H9 (cell line): ENCODE results near the gene MAPK11. TPM values are rescaled to one million over a fixed set of nuclear protein-coding genes. Genes with fewer than 3 reads are reported as not detected.

Experiments used
- DNase-seq: peaks from one replicate; pipeline ENCODE4 v3.0.0-alpha.2; 2017
- H2AFZ ChIP-seq: one replicate; pipeline ENCODE4 v1.6.1; 2013; ENCODE audit warnings: mild to moderate bottlenecking, low read length, control low read depth, moderate library complexity
- H2AK5ac ChIP-seq: 2 replicates; pipeline ENCODE4 v1.6.1; 2013; ENCODE audit warnings: low read length, control low read depth, mixed read lengths; ENCODE audit not compliant: insufficient read length
- H2BK120ac ChIP-seq: one replicate; pipeline ENCODE4 v1.6.1; 2013; ENCODE audit warnings: low read depth, mild to moderate bottlenecking, low read length, control low read depth, inconsistent platforms; ENCODE audit not compliant: poor library complexity, severe bottlenecking
- H2BK12ac ChIP-seq: 2 replicates; pipeline ENCODE4 v1.6.1; 2013; ENCODE audit warnings: low read length, control low read depth, mixed read lengths, low read depth; ENCODE audit not compliant: insufficient read length
- H2BK15ac ChIP-seq: 2 replicates; pipeline ENCODE4 v1.6.1; 2013; ENCODE audit warnings: low read depth, low read length, control low read depth
- H2BK20ac ChIP-seq: one replicate; pipeline ENCODE4 v1.6.1; 2013; ENCODE audit warnings: low read depth, mild to moderate bottlenecking, low read length, control low read depth, inconsistent platforms; ENCODE audit not compliant: poor library complexity, severe bottlenecking
- H2BK5ac ChIP-seq: 2 replicates; pipeline ENCODE4 v1.6.1; 2013; ENCODE audit warnings: low read length, control low read depth, mixed read lengths; ENCODE audit not compliant: insufficient read length
- H3K14ac ChIP-seq: 2 replicates; pipeline ENCODE4 v1.6.1; 2013; ENCODE audit warnings: low read length, control low read depth; ENCODE audit not compliant: insufficient read depth
- H3K18ac ChIP-seq: 2 replicates; pipeline ENCODE4 v1.6.1; 2013; ENCODE audit warnings: low read depth, mild to moderate bottlenecking, mixed read lengths, low read length, control low read depth; ENCODE audit not compliant: insufficient read length
- H3K23ac ChIP-seq: 2 replicates; pipeline ENCODE4 v1.6.1; 2013; ENCODE audit warnings: low read length, control low read depth, mixed read lengths, low read depth; ENCODE audit not compliant: insufficient read length
- H3K23me2 ChIP-seq: 2 replicates; pipeline ENCODE4 v1.6.1; 2013; ENCODE audit warnings: low read depth, mild to moderate bottlenecking, mixed read lengths, low read length, control low read depth; ENCODE audit not compliant: insufficient read length, poor library complexity, severe bottlenecking
- H3K27ac ChIP-seq: 2 replicates; pipeline ENCODE4 v1.5.1; 2013; ENCODE audit warnings: low read length, control low read depth, mixed read lengths, low read depth; ENCODE audit not compliant: insufficient read length
- H3K27me3 ChIP-seq: 2 replicates; pipeline ENCODE4 v1.6.1; 2013; ENCODE audit warnings: low read length, control low read depth, inconsistent platforms; ENCODE audit not compliant: insufficient read depth
- H3K4ac ChIP-seq: 2 replicates; pipeline ENCODE4 v1.6.1; 2013; ENCODE audit warnings: low read depth, mild to moderate bottlenecking, control low read depth, inconsistent platforms, low read length, moderate library complexity
- H3K4me1 ChIP-seq: 2 replicates; pipeline ENCODE4 v1.6.1; 2013; ENCODE audit warnings: low read length, control low read depth, inconsistent platforms; ENCODE audit not compliant: insufficient read depth
- H3K4me2 ChIP-seq: 2 replicates; pipeline ENCODE4 v1.6.1; 2013; ENCODE audit warnings: low read length, control low read depth, mixed read lengths; ENCODE audit not compliant: insufficient read length, insufficient read depth
- H3K56ac ChIP-seq: 2 replicates; pipeline ENCODE4 v1.6.1; 2013; ENCODE audit warnings: low read depth, mild to moderate bottlenecking, mixed read lengths, low read length, control low read depth; ENCODE audit not compliant: insufficient read length
- H3K79me1 ChIP-seq: 2 replicates; pipeline ENCODE4 v1.6.1; 2013; ENCODE audit warnings: low read depth, mild to moderate bottlenecking, moderate library complexity, low read length, control low read depth, inconsistent platforms; ENCODE audit not compliant: insufficient read depth, poor library complexity, severe bottlenecking
- H3K79me2 ChIP-seq: 2 replicates; pipeline ENCODE4 v1.6.1; 2013; ENCODE audit warnings: low read length, control low read depth, inconsistent platforms; ENCODE audit not compliant: insufficient read depth
- H3K9ac ChIP-seq: 2 replicates; pipeline ENCODE4 v1.6.1; 2013; ENCODE audit warnings: low read length, control low read depth, mixed read lengths; ENCODE audit not compliant: insufficient read length; ENCODE audit errors: extremely low read depth
- H3K9me3 ChIP-seq: one replicate; pipeline ENCODE4 v1.6.1; 2013; ENCODE audit warnings: low read depth, low read length, inconsistent platforms; ENCODE audit not compliant: control insufficient read depth
- H3T11ph ChIP-seq: one replicate; pipeline ENCODE4 v1.6.1; 2013; ENCODE audit warnings: mild to moderate bottlenecking, low read length, control low read depth, inconsistent platforms
- H4K20me1 ChIP-seq: one replicate; pipeline ENCODE4 v1.6.1; 2013; ENCODE audit not compliant: control insufficient read depth, insufficient read length, insufficient read depth
- H4K5ac ChIP-seq: 2 replicates; pipeline ENCODE4 v1.6.1; 2013; ENCODE audit warnings: low read depth, mild to moderate bottlenecking, mixed read lengths, low read length, control low read depth; ENCODE audit not compliant: insufficient read length
- H4K8ac ChIP-seq: replicated peaks from 2 replicates; pipeline ENCODE4 v1.6.1; 2013; ENCODE audit warnings: low read length, control low read depth, mixed read lengths, low read depth; ENCODE audit not compliant: insufficient read length
- H4K91ac ChIP-seq: 2 replicates; pipeline ENCODE4 v1.6.1; 2013; ENCODE audit warnings: low read depth, mild to moderate bottlenecking, moderate library complexity, mixed read lengths, low read length, control low read depth; ENCODE audit not compliant: insufficient read length
- H3K27ac Mint-ChIP-seq, 3 experiments: 2 replicates in 2 of 3; 3 replicates in 1 of 3; pipeline ENCODE4 v1.8.0; 2020 to 2021; ENCODE audit warnings: mixed read lengths in 3 of 3, mild to moderate bottlenecking in 1 of 3, moderate library complexity in 1 of 3
- H3K27me3 Mint-ChIP-seq: 2 replicates; pipeline ENCODE4 v1.8.0; 2021; ENCODE audit warnings: low read depth, mild to moderate bottlenecking, moderate library complexity, mixed read lengths
- H3K36me3 Mint-ChIP-seq, 3 experiments: 2 replicates in 2 of 3; 3 replicates in 1 of 3; pipeline ENCODE4 v1.8.0; 2020 to 2021; ENCODE audit warnings: low read depth in 3 of 3, mixed read lengths in 3 of 3; ENCODE audit not compliant: insufficient read depth in 1 of 3
- H3K4me1 Mint-ChIP-seq, 2 experiments: 2 replicates each; pipeline ENCODE4 v1.8.0; 2020; ENCODE audit warnings: mixed read lengths in 2 of 2
- H3K4me3 Mint-ChIP-seq, 2 experiments: 2 replicates in 1 of 2; 3 replicates in 1 of 2; pipeline ENCODE4 v1.8.0; 2020 to 2021; ENCODE audit warnings: mild to moderate bottlenecking in 2 of 2, mixed read lengths in 2 of 2, moderate library complexity in 1 of 2
- H3K9me3 Mint-ChIP-seq, 2 experiments: 2 replicates in 1 of 2; 3 replicates in 1 of 2; pipeline ENCODE4 v1.8.0; 2020; ENCODE audit warnings: mild to moderate bottlenecking in 2 of 2, mixed read lengths in 2 of 2, moderate library complexity in 1 of 2
- CTCF ChIP-seq: fragments of 200-600 bp; sonication (generic); conservative IDR thresholded peaks from 3 replicates; pipeline ENCODE4 v1.8.0; 2021; ENCODE audit warnings: antibody characterized with exemption, mild to moderate bottlenecking
- WGBS: extraction: QIAGEN DNeasy Blood & Tissue Kit; methylation state at CpG from one replicate; pipeline ENCODE4 v1.1.7; 2013; ENCODE audit warnings: missing lambda C conversion rate, low lambda C conversion rate, mixed read lengths; ENCODE audit not compliant: insufficient read length; ENCODE audit errors: extremely low coverage; 5-methylcytosine and 5-hydroxymethylcytosine counted together
- total RNA-seq: library from RNA; stranded (reverse); gene quantifications from 2 replicates; pipeline ENCODE4 v1.2.1, GENCODE V29; 2021

Gene MAPK11
- total RNA-seq, 1 experiment from 2014 or later: 1.5 TPM

- no peak overlapping the region for H2BK15ac ChIP-seq
- H3K27me3 Mint-ChIP-seq: peaks cover 79% of the 10 kb centered on the region
- peaks cover 8 to 10% of the 10 kb centered on the region in 2 experiments for H3K4me1 Mint-ChIP-seq
- no peak overlapping the region for H2BK20ac ChIP-seq
- H2BK120ac ChIP-seq: no peak overlapping the region
- H2BK12ac ChIP-seq: no peak overlapping the region
- H3K79me1 ChIP-seq: no peaks in the 10 kb centered on the region
- no peak overlapping the region for H3K4ac ChIP-seq
- no peak overlapping the region for H3K23ac ChIP-seq
- H2AK5ac ChIP-seq: no peak overlapping the region
- no peak overlapping the region for H4K8ac ChIP-seq
- H4K91ac ChIP-seq: no peak overlapping the region
- no peak overlapping the region for H3K4me2 ChIP-seq
- no peaks in the 10 kb centered on the region for H3K79me2 ChIP-seq
- no peak overlapping the region for H3K27ac Mint-ChIP-seq
- H3K4me3 Mint-ChIP-seq: no peak overlapping the region
- H2BK5ac ChIP-seq: no peak overlapping the region
- H3K23me2 ChIP-seq: peaks cover 8% of the 10 kb centered on the region
- no peaks in the 10 kb centered on the region for H3K4me1 ChIP-seq
- H3K27me3 ChIP-seq: peaks cover 12% of the 10 kb centered on the region; the same call in 1 of the 2 replicates
- no CpG with 5 or more reads among the region's 15 CpGs for WGBS
- no peaks in the 10 kb centered on the region for H3K9me3 ChIP-seq
- no peaks in the 10 kb centered on the region for H3K36me3 Mint-ChIP-seq
- H4K5ac ChIP-seq: no peak overlapping the region
- H3K27ac ChIP-seq: no peak overlapping the region
- H3K56ac ChIP-seq: no peak overlapping the region
- H3K9me3 Mint-ChIP-seq: peaks cover 2 to 3% of the 10 kb centered on the region in 2 experiments; a peak in 2 of 5 replicates
- H3K18ac ChIP-seq: no peak overlapping the region
- no peak for DNase-seq
- no peak overlapping the region for H3K14ac ChIP-seq
- H3T11ph ChIP-seq: no peak overlapping the region
- H2AFZ ChIP-seq: no peak overlapping the region
- H3K9ac ChIP-seq: no peak overlapping the region
- TF ChIP-seq CTCF: no peak
- no peaks in the 10 kb centered on the region for H4K20me1 ChIP-seq
These were observed 6.0 kb downstream of the MAPK11 start for GRCh38 chr22:50264104-50264745.
